Epithelial cell of prostate (primary cell): ENCODE data around the gene CFAP45.
A peak's percentile ranks its signal among the peaks of the same experiment; 100 is the strongest.
"Not testable (repeated sequence)": the region's sequence is repeated elsewhere in the genome, so short reads cannot be mapped to it uniquely, and the experiment has no call there.

Experiments
- DNase-seq: peaks from one replicate; pipeline ENCODE4 v3.0.0-alpha.2; 2011; ENCODE audit warnings: low read depth, low spot score
- H3K27ac ChIP-seq: fragments of 450-650 bp; 2 replicates; pipeline ENCODE4 v1.5.1; 2017; ENCODE audit warnings: mild to moderate bottlenecking

CFAP45 gene

DNA sequence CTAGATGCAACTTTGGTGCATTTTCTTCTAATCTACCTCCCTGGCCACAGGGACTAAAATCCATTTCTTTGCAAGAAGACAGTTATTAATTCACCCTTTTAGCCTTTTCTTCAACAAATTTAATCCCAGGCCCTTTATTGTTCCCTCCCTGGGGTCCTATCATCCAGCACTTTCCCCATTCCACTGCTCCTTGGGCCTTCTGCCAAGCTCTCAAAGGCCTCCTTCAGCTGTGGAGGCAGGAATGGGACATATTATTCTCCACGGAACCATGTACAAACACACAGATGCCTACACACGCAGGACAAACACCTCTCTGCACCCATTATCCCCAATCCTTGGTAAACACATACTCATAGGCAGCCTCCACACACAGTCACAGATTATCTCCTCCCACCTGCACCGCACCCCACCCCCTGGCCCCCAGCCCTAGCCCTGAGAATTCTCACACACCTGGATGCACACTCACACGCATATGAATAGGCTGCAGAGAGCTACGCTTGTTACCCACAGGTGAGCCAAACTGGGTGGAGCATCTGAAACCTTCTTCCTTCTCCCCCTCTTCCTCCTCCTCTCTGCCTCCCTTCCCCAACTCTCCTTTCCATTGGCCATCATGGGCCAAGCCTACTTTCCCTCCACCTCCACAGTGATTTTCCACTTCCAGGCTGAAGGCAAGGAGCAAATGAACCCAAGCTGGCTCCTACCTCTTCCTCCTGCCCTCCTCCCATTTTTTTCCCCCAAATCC, 13.7 kb upstream of the CFAP45 start:
- peak overlapping the region; percentile 46 for H3K27ac ChIP-seq
- peak; percentile 46 for DNase-seq

DNA sequence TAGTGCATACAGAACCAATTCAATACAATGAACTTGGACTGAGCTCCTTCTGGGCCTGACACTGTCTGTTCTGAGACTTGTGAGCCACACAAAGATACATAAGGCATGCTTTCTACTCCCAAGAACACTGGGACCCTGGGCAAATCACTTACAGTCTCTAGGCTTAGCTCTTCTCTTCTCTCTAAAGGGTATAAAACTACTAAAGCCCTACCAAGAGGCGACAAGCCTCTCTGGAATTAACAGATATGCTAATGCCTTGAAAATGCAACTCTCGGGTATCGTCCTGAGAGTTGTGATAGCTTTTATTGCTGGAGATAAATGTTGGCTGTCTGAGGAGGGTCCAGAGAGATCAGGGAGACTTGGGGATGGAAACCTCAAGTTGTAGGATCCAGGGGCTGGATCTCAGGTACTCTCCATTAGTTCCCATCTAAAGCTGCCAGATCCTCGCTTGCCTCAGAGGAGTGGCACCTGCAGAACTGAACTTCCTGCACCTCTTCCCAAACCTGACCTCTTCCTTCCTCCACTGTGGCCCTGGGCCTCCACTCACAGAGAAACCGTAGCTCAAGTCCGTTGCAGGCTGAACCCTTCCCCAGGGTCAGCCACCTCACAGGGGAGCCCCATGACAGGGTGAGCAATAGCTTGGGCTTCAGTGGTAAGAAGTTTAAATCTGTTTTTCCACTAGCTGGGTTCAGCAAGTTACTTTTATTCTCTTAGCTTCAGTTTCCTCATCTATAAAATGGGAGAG, 11.5 kb upstream of the CFAP45 start:
- DNase-seq = no peak

DNA sequence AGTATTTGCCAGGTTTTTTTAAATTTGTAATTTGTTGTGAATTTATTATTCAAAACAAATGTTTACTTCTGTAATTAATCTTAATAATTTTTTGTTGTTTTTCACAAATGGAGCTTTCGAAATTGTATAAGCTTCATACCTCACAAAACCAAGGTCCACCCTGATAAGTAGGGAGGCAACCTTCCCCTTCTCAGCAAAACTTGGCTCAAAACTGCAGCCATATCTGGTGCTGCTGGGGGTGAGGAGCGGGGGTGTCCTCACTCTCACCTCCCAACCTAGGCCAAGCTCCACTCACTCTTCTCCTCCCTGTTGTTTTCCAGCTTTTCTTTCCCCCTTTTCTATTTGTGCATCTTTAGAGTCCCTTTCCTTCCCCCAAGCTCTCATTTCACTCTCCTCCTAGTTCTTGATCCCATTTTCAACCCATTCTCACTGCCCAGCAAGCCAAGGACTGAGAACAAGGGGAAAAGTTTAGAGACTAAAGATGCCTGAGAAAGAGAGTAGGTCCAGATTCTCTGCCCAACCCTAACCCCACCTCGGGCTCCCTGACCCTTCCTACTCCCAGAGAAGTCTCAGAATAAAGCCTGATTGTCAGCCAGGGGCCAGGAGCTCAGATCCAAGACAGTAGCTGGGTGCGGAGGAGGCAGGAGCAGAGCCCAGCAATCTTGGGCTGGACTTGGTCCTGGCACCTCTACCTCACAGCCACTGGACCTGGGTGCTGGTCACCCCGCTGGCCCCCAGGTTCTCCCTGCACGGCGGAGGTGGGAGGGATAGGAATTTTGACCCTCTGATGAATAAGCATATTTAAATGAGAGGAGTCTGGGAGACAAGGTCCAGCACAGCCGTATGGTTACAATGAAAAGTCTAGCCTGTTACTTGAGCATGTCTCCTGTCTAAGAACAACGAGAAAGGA, 8.3 kb upstream of the CFAP45 start:
- no peak overlapping the region for H3K27ac ChIP-seq
- no peak for DNase-seq

More for the DNA sequence above, 11.5 kb upstream of the CFAP45 start:
- H3K27ac ChIP-seq = peak overlapping the region; percentile 22

DNA sequence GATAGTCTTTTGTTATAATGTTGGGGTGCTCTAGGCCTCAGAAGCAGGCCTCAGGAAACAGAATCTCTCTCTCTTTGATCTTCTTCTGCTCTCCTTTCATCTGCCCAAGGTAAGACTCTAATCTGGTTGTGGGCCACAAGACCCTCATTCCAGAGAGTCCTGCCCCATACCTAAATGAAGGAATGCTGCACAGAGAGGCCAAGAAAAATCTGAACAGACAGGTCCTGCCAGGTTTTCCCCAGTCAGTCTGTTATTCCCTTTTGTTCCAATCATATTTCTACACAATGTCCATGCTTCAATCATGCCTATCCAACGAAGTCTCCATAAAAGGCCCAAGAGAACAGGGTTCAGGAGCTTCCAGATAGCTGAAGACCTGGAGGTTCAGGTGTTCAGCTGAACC, 7.0 kb upstream of the CFAP45 start:
- no peak for DNase-seq
- H3K27ac ChIP-seq = no peak overlapping the region

DNA sequence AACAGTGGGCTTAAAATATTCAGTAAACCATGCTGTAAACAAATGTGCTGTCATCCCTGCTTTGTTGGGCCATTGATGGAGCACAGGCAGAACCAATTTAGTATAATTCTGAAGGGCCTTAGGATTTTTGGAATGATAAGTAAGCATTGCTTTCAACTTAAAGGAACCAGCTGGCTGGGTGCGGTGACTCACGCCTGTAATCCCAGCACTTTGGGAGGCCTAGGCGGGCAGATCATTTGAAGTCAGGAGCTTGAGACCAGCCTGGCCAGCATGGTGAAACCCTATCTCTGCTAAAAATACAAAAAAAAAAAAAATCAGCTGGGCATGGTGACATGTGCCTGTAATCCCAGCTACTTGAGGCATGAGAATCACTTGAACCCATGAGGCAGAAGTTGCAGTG, 4.1 kb upstream of the CFAP45 start:
- H3K27ac ChIP-seq, DNase-seq: not testable (repeated sequence)

DNA sequence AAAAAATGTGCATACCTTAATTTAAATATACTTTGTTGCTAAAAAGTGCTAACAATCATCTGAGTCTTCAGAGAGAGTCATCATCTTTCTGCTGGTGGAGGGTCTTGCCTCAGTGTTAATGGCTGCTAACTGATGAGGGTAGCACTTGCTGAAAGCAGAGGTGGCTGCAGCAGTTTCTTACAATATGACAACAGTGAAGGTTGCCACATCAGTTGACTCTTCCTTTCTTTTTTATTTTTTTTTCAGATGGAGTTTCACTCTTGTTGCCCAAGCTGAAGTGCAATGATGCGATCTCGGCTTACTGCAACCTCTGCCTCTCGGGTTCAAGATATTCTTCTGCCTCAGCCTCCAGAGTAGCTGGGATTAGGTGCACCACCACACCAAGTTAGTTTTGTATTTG, 2.6 kb upstream of the CFAP45 start:
- no peak for DNase-seq
- no peak overlapping the region for H3K27ac ChIP-seq

DNA sequence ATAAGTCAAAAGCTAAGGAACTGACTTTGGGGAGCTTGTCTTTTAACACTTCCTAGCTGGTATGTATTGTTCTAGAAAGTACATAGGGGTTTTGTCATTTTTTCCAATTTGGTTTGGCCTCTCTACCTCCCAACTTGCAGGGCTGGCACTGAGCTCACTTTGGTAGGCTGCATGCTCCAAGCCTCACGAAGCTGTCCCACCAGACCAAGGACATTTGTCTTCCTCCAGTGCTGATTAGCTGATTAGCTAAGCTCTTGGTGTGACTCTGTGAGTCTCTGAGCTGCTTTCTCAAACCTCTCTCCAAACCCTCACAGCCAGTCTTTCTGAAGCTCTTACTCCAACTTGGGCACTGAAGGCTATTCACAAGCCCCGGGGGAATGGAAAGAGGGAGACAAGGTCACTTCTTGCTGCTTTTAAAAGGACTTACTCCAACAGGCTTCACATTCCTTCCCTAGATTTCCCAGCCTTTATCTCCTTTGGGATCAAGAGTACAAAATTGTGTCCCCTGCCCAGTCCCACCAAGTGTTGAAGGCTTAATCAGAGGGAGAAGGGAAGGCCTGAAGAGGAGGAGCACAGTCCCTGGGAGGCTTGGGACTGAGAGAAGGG, 893 bp upstream of the CFAP45 start:
- no peak for DNase-seq
- H3K27ac ChIP-seq = peak overlapping the region; percentile 37

DNA sequence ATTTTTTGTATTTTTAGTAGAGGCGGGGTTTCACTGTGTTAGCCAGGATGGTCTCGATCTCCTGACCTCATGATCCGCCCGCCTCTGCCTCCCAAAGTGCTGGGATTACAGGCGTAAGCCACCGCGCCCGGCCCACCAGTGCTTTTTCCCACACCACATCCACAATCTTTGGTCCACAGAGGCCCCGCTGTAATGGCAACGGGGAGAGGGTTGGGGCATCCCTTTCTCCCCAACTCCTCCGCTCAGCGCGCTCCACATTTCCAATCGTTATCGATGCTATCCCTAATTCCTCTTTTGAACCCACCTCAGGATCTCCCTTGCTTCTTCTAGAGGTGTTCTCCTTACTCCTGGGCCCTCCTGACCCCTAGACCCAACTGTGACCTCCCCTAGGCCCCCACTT, 331 bp downstream of the CFAP45 start:
- not testable (repeated sequence) for DNase-seq, H3K27ac ChIP-seq

DNA sequence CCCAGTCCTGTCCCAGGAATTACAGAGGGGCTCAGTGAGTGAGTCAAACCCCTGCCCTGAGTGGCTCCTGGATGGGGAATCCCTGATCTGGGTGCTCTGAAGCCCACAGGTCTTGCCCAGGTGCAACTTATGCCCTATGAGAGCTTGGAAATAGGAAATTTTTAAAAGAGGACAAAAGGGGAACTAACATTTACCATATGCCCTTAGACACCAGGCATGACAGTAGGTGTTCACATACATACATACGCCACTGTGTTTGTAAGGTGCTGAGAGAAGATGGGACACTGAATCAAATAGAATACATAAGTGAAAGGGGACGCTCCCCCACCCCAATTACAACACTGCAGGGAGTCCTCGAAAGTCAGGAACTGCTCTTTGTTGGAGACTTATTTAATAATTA, 1.4 kb downstream of the CFAP45 start:
- H3K27ac ChIP-seq = no peak overlapping the region
- DNase-seq = no peak

DNA sequence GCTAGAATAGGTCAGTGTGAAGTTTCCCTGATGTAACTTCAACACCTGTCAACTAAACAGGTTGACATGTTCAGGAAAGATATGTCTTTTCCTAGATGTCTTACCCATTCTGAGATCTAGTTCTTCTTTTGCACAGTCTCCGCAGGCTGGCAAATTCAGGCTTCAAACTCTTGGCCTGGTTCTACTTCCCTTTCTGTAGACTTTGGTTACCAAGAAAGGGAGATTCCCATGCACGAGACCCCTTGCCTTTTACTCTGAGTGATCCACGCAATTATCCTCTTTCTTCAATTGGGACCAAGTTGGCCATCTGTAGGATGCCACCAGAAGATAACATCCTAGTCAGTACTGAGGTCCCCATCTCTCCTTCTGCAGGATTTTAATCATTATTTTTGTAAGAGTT, 2.0 kb downstream of the CFAP45 start:
- DNase-seq = no peak
- no peak overlapping the region for H3K27ac ChIP-seq

DNA sequence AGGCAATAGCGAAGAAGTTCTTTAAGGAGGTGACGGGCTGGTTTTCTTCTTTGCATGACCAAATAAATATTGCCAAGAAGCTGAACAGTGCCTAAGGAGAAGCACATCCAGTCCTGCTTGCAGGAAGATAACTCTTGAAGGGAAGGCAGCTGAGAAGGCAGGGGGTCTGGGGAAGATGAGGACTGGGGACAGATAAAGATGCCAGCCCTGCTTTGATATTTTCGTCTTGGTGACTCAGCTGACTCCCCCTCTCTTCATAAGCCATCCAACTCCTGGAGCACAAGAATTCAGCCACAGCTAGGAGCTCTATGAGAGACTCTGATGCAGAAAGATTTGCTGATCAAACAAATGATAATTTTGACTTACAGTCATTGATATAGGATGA, 3.4 kb downstream of the CFAP45 start:
- H3K27ac ChIP-seq = no peak overlapping the region

DNA sequence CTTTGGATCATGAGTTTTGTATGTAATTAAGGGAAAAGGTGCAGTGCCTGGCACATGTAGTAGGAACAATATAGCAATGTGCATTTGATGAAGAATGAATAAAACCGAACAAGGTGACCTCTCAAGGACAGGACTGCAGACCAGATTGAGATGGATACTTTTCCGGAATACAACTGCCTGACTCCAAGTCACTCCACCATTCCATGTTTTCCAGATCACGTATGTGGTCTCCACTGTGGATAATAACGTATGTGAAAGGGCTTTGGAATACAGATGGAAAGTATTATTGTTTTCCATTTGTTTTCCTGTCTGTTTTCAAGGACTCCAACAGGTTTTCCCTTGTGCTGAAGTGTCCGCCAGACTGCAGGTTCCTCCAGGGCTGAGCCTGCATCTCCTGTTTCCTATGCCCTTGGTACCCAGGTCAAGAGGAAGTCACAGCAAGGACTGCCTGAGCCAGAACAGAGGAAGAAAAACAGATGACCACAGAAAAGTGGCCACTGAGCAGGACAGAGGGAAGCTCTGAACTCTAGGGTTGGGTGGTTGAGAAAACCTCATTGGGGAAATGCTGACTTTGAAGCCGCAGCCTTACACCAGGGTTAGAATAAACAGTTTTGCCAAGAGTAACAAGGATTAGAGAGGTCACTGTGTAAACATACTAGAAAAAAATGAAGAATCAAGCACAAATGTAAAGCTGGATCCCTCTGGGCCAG, 4.0 kb downstream of the CFAP45 start:
- no peak for DNase-seq
- no peak overlapping the region for H3K27ac ChIP-seq

More for the DNA sequence above, 3.4 kb downstream of the CFAP45 start:
- DNase-seq = no peak

DNA sequence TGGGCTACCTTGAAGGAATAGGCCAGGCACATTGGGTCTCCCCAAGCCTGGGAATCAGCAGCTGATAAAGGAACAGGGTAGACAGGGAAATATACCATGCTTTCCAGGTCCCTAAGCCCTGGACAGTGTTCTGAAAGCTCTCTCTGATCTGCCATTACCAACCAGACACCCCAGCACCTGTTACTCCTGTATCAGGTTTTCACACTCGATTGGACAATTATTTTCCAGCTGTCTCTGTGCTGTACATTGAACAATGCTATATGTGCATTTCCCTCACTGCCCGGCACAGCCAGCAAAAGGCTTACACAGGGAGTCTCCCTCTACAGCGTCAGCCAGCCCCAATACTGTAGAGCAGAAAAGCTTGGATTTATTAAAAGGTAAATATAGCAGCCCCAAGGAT, 4.7 kb downstream of the CFAP45 start:
- DNase-seq = no peak
- no peak overlapping the region for H3K27ac ChIP-seq

DNA sequence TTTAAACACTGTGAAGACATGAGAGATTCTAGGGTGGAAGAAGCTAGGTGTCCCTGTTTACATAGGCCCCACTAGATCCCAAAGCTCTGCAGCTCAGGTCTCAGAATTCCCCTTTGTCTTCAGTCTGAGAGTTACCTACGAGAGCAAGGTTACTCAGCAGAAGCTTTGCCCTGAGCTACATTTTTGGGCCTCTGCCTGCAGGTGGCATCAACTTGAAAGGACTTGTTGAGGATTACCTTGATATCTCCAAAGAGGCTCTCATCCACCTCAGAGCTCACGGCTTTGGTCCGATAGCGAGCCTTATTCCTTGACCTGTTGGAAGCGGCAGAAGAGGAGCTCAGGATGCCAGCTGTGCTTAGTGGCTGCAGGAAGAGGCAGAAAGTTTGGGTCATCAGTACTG, 7.0 kb downstream of the CFAP45 start:
- no peak overlapping the region for H3K27ac ChIP-seq
- DNase-seq = no peak

DNA sequence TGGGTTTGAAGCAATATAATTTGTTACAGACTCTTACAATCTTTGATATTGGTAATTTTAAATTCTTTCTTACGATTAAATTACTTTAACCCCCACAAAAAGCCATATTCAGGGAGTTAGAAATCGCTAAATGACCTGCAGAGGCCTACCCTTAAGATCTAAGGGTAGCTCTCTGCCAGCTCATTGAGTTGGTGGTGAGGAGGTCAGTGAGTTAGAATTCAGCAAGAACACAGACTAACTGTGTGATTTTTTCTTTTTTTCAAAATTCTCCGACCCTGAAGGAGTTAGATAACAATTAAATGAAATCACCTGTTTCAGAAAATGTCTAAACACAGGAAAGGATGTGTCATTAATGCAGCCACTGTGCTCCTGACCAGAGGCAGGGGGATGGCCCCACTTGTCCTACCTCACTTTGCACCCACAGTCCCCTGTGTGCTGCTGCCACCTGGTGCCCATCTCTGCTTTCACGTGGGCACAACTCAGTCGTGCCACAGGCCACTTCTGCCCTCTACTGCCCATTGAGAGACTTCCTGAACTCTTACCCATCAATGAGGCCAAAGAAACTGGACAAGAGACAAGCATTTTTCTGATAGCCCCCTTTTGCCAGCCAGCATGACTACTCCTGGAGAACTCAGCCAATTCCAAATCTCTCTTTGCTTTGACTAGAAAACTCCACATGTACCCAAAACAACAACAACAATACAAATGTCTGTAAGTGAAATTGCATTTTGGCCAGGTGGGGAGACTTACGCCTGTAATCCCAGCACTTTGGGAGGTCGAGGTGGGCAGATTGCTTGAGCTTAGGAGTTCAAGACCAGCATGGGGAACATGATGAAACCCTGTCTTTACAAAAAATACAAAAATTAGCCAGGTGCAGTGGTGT, 8.4 kb downstream of the CFAP45 start:
- no peak for DNase-seq
- no peak overlapping the region for H3K27ac ChIP-seq

DNA sequence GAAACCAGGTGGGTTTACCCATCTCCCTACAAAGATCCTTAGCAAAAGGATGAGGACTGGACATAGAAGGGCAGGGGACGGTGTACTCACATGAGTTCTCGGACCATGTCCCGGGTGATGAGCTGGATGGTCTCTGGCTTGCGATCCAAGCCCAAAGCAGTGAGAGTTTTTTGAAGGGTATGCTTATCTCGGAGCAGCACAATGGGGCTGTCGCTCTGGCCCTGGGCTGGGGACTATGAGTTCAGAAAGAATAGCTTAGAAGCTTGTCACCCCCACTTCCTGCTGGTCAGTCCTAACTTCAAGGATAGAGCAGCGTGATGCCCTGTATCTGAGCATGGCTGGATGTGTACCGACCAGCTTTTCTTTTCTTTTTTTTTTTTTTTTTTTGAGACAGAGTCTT, 9.6 kb downstream of the CFAP45 start:
- H3K27ac ChIP-seq = peak overlapping the region; percentile 68
- DNase-seq = no peak

DNA sequence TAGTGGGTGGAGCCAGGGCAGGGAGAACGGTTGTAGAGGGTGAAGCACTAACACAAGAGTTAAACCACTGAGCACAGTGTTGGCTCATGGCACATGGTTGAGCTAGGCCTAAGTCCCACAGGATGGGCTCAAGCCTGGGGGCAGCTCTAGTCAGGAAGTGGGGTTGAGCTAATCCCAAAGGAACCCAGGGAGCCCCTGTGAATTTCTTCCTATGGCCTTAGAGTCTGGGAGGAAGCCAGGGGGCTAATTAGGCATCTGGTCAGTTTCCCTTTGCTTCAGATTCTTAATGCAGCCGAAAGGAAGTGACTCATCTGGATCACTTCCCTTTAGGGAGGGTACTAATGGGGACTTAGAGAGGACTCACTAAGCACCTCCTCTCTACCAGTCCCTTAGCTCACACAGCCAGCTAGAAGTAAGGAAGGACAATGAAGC, 10.1 kb downstream of the CFAP45 start:
- H3K27ac ChIP-seq = peak overlapping the region; percentile 68
- DNase-seq = no peak

DNA sequence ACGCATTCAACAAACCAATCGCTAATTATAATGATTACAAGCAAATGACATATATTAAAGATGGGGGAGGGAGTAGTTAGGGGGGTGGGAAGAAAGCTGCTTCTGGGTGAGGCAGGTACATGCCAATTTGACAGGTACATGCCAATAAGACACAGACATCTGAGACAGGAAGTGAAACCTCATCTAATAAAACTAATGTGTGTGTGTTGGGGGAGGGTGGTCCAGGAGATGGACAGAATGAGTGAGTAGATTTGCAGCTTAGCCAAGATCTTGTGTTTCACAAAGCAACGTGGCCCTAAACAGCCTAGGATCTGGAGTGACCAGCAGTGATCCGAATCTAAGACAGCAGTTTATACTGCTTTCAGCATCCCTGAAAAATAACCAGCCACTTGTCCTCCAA, 10.8 kb downstream of the CFAP45 start:
- no peak for DNase-seq
- peak overlapping the region; percentile 68 for H3K27ac ChIP-seq

DNA sequence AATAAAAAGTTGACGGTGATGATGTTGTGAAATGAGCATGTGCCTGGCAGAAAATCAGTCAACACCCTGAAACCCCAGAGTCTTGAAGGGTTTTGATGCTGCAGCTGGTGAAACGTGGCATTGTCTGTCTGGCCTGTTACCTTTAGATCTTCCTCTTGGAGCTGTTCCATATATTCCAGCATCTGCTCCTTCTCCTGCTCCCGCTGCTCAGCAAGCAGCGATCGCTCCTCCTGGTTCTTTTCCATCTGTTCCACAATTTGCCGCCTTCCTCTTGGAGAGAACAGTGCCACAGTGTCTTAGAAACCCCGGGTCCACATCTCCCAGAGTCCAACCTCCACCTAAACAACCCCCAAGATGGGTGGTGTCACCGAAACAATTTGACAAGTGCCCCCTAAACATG, 15.7 kb downstream of the CFAP45 start:
- H3K27ac ChIP-seq = no peak overlapping the region
- DNase-seq = no peak
